WI38 (cell line): Measurements from ENCODE around the gene NPAT.

Experiments used
- H3K4me3 ChIP-seq: 2 replicates; pipeline ENCODE4 v1.5.1; 2011; ENCODE audit warnings: low read depth, mild to moderate bottlenecking, control low read depth, low read length
- TF ChIP-seq, protein P1 (sequence below): IDR thresholded peaks from 2 replicates; pipeline ENCODE4 v1.5.1; 2012; ENCODE audit warnings: low read depth, mild to moderate bottlenecking, control low read depth, low read length

Gene NPAT

DNA sequence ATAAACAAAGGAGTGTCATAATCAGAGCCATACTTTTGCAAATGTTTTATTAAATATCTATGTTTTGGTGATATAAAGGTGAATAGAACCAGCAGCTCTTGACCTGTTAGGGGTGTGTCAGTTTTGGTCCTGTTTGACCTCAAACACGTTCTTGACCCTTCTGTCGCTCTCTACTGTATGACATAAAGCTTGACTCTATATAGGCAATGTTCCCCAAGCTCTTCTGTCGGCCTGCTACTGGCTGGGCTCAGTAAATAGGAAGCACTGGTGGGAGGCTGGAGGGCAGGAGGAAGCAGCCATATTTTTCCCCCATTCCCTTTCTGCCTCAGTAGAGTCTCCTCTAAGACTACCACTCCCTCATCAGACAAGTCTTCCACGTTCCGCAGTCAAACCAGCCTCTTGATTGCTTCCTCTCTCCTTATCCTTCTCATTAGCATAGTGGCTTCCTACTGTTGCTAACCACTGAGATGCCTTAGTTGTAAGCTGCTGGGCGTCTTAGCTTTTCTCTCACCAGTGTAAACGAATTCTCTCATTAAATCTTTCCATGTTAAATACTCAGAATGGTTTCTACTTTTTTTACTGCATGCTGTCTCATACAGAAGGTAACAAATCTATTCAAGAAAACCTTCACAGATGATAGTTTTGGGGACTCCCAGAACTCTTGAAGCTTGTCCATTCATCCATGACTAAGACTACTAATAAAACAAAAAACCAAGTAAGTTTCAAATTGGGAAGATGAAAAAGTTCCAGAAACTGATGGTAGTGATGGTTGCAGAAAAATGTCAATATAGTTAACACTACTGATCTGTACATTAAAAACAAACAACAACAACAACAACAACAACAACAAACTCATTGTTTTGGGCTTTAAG is 3.3 kb downstream of the NPAT start:
- TF ChIP-seq, protein P1, sequence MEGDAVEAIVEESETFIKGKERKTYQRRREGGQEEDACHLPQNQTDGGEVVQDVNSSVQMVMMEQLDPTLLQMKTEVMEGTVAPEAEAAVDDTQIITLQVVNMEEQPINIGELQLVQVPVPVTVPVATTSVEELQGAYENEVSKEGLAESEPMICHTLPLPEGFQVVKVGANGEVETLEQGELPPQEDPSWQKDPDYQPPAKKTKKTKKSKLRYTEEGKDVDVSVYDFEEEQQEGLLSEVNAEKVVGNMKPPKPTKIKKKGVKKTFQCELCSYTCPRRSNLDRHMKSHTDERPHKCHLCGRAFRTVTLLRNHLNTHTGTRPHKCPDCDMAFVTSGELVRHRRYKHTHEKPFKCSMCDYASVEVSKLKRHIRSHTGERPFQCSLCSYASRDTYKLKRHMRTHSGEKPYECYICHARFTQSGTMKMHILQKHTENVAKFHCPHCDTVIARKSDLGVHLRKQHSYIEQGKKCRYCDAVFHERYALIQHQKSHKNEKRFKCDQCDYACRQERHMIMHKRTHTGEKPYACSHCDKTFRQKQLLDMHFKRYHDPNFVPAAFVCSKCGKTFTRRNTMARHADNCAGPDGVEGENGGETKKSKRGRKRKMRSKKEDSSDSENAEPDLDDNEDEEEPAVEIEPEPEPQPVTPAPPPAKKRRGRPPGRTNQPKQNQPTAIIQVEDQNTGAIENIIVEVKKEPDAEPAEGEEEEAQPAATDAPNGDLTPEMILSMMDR, result no peak
- H3K4me3 ChIP-seq, result no peak overlapping the region

DNA sequence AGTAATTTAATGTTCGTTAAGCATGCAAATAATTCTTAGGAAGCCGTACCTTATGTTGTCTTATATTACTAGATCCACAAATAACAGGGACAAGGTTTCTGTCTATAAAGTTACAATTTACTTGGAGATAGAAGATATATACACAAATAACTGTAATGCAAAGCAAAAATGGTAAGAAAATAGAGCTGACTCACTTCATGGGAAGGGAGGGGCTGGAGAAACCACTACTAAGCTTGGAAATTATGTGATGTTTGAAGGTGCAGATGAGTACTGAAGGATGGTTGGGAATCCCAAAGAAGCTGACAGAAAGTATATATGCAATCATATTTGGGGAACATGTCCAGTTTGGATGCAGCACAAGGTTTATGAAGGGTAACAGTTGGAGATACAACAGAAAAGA is 4.0 kb downstream of the NPAT start:
- no peak overlapping the region for H3K4me3 ChIP-seq
- TF ChIP-seq, protein P1, result no peak

DNA sequence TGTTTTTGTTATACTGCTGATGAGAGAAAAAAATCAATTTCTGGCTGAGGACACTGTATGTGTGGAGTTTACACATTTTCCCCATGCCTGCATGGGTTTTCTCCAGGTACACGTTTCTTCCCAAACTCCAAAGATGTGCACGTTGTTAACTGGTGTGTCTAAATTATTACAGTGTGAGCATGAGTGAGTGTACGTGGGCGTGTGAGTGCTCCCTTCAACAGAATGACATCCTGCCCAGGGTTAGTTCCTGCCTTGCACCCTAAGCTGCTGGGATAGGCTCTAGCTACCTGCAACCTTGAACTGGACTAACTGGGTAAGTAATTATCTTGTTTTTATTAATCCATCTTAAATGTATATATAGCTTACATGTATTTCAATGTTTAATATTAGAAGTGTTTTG is 5.5 kb downstream of the NPAT start:
- no peak overlapping the region for H3K4me3 ChIP-seq
- TF ChIP-seq, protein P1, result no peak

DNA sequence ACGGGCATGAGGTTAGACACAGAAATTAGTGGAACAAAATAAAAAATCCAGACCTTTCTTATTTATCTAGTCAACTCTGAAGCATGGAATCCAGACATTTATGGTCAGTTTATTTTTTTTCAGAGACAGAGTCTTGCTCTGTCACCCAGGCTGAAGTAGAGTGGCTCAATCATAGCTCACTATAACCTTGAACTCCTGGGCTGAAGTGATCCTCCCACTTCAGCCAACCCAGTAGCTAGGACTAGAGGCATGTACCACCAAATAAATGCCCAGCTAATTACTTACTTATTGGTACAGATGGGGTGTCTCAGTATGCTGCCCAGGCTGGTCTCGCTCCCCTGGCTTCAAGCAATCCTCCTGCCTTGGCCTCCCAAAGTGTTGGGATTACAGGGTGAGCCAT is 8.7 kb downstream of the NPAT start:
- H3K4me3 ChIP-seq, result no peak overlapping the region
- TF ChIP-seq, protein P1, result no peak

DNA sequence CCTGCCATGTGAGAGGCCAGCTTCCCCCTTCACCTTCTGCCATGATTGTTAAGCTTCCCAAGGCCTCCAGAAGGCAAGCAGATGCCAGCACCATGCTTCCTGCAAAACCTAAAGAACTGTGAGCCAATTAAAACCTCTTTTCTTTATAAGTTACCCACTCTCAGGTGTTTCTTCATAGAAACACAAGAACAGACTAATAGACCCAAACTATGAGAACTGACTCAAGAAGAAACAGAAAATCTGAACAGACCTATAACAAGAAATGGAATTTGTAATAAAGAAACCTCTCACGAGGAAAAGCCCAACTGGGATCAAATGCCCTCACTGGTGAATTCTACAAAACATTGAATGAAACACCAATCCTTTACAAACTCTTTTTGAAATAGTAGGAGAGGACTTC is 12.0 kb downstream of the NPAT start:
- TF ChIP-seq, protein P1, result no peak
- H3K4me3 ChIP-seq, result no peak overlapping the region

DNA sequence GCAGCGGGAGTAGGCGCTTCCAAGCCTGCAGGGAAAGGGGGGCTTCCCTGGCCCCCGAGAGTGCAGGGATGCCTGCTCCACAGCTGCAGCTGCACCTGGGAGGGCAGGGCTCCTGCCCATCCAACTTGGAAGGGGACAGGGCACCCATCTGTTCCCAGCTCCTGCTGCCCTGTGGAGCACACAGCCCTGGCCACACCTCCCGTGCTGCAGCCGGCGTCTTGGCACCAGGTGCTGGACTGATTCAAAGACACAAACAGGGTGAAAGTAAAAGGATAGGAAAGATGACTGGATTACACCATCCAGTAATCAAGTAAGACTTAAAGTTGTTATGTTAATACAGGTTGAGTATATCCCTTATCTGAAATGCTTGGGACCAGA is 14.8 kb downstream of the NPAT start:
- H3K4me3 ChIP-seq, result no peak overlapping the region
- TF ChIP-seq, protein P1, result no peak

DNA sequence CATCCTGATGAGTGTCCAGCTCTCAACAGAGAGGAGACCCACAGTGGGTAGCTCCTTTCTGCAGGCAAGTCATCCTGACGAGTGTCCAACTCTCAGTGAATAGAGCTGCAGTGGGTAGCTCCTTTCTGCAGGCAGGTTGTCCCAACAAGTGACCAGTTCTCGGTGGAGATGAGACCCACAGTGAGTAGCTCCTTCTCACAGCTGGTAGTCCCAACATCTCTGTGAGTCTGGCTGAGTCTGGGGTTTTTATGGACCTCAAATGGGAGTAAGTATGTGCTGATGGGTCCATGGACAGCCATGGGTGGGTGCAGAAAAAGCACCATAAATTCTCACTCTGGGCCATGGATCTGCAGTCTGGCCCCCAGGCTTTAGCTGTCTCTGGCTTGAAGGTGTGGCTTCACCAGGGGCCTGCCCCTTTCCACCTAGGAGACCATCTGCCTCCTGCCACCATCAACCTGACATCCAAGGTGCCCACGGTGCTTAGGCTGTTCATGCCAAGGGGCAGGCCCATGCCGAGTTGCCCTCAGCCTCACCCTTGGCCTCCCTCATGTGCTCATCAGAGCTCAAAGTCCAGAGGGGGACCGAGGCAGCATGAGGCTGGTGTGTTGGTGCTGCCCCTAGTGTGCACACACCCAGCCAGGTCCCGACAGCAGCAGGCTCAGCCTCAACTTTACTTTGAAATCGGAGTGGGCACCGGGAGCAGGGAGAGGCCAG is 15.3 kb downstream of the NPAT start:
- TF ChIP-seq, protein P1, result no peak
- H3K4me3 ChIP-seq, result no peak overlapping the region
